HepG2 (cell line): ENCODE results near the gene VAV2. TPM values are rescaled to one million over a fixed set of nuclear protein-coding genes. Genes with fewer than 3 reads are reported as not detected.

Experiments
- CEBPB ChIP-seq: IDR thresholded peaks from 2 replicates; pipeline ENCODE4 v1.6.1; 2011; ENCODE audit warnings: low read depth, low read length, improper control_type of control experiment, borderline replicate concordance
- EP300 ChIP-seq, 3 experiments: sonication (generic) in 1 of 3; formaldehyde crosslinking in 1 of 3; IDR thresholded peaks; 2 replicates each; pipeline versions ENCODE4 v1.5.1 to v1.6.1; 2011 to 2020; ENCODE audit warnings: low read depth in 2 of 3, low read length in 2 of 3, borderline replicate concordance in 1 of 3, improper control_type of control experiment in 1 of 3, mild to moderate bottlenecking in 1 of 3, missing genetic modification reagents in 1 of 3, moderate library complexity in 1 of 3
- ESRRA ChIP-seq: sonication (generic); formaldehyde crosslinking; IDR thresholded peaks from 2 replicates; pipeline ENCODE4 v1.5.1; 2020; ENCODE audit warnings: mild to moderate bottlenecking, low read depth, missing genetic modification reagents
- FOSL1 ChIP-seq: sonication (generic); formaldehyde crosslinking; IDR thresholded peaks from 2 replicates; pipeline ENCODE4 v1.9.0; 2021; ENCODE audit warnings: missing genetic modification reagents, borderline replicate concordance
- GLI4 ChIP-seq: sonication (generic); formaldehyde crosslinking; IDR thresholded peaks from 2 replicates; pipeline ENCODE4 v1.5.1; 2020; ENCODE audit warnings: missing genetic modification reagents, mild to moderate bottlenecking, moderate library complexity, borderline replicate concordance
- HMG20B ChIP-seq: conservative IDR thresholded peaks from 2 replicates; pipeline ENCODE4 v1.6.1; 2016; ENCODE audit warnings: missing genetic modification reagents, missing compliant biosample characterization
- HNF4G ChIP-seq, 2 experiments: sonication (generic) in 1 of 2; formaldehyde crosslinking in 1 of 2; IDR thresholded peaks; 2 replicates each; pipeline versions ENCODE4 v1.4.0 to v1.6.1; 2011 to 2020; ENCODE audit warnings: borderline replicate concordance in 2 of 2, low read depth in 2 of 2, mild to moderate bottlenecking in 2 of 2, low read length in 1 of 2, missing genetic modification reagents in 1 of 2, moderate library complexity in 1 of 2
- HOXA7 ChIP-seq: sonication (generic); formaldehyde crosslinking; IDR thresholded peaks from 2 replicates; pipeline ENCODE4 v1.8.1; 2022; ENCODE audit warnings: mild to moderate bottlenecking, missing genetic modification reagents, moderate library complexity
- MAZ ChIP-seq, 2 experiments: sonication (generic) in 1 of 2; formaldehyde crosslinking in 1 of 2; IDR thresholded peaks; 2 replicates each; pipeline versions ENCODE4 v1.5.0 to v1.6.1; 2012 to 2020; ENCODE audit warnings: low read depth in 2 of 2, mild to moderate bottlenecking in 2 of 2, borderline replicate concordance in 1 of 2, improper control_type of control experiment in 1 of 2, low read length in 1 of 2, missing genetic modification reagents in 1 of 2, moderate library complexity in 1 of 2
- MTF1 ChIP-seq: sonication (generic); formaldehyde crosslinking; IDR thresholded peaks from 2 replicates; pipeline ENCODE4 v1.5.0; 2020; ENCODE audit warnings: missing genetic modification reagents
- NONO ChIP-seq, 2 experiments: fragments of 450-650 bp in 1 of 2; sonication (generic) in 1 of 2; formaldehyde crosslinking in 1 of 2; IDR thresholded peaks in 1 of 2; conservative IDR thresholded peaks in 1 of 2; 2 replicates each; pipeline versions ENCODE4 v1.6.1 to v1.8.0; 2017 to 2022; ENCODE audit warnings: mild to moderate bottlenecking in 1 of 2, missing genetic modification reagents in 1 of 2, moderate library complexity in 1 of 2
- PHF8 ChIP-seq: sonication (generic); formaldehyde crosslinking; IDR thresholded peaks from 2 replicates; pipeline ENCODE4 v1.5.0; 2020; ENCODE audit warnings: missing genetic modification reagents
- RORA ChIP-seq: sonication (generic); formaldehyde crosslinking; IDR thresholded peaks from 2 replicates; pipeline ENCODE4 v1.5.0; 2020; ENCODE audit warnings: mild to moderate bottlenecking, missing genetic modification reagents, moderate library complexity
- SP140L ChIP-seq: sonication (generic); formaldehyde crosslinking; IDR thresholded peaks from 2 replicates; pipeline ENCODE4 v1.4.0; 2020; ENCODE audit warnings: missing genetic modification reagents, borderline replicate concordance
- ZBTB1 ChIP-seq: sonication (generic); formaldehyde crosslinking; IDR thresholded peaks from 2 replicates; pipeline ENCODE4 v1.4.0; 2020; ENCODE audit warnings: missing genetic modification reagents, borderline replicate concordance
- ZNF552 ChIP-seq: sonication (generic); formaldehyde crosslinking; IDR thresholded peaks from 2 replicates; pipeline ENCODE4 v1.9.0; 2022; ENCODE audit warnings: missing genetic modification reagents, mild to moderate bottlenecking, borderline replicate concordance
- polyA plus RNA-seq, 8 experiments: library from polyadenylated mRNA; depleted of rRNA in 3 of 8; stranded (reverse) in 7 of 8; unstranded in 1 of 8; fragments of >200 nt; fragmentation: Illumina TruSeq in 4 of 8; extraction: Trizol in 4 of 8; gene quantifications; 2 replicates each; pipeline versions ENCODE4 v1.2.1 to v1.2.3, GENCODE V29; 2011 to 2016; ENCODE audit warnings: low read depth in 4 of 8, missing spikeins in 1 of 8, mixed read lengths in 1 of 8; ENCODE audit not compliant: insufficient read depth in 1 of 8
- total RNA-seq, 5 experiments: library from RNA; depleted of rRNA; stranded (reverse); fragments of >200 nt; fragmentation: Illumina TruSeq; extraction: Trizol; gene quantifications; 2 replicates each; pipeline ENCODE4 v1.2.3, GENCODE V29; 2016; ENCODE audit warnings: low read depth in 1 of 5
- TF ChIP-seq, protein P1 (sequence below): sonication (generic); formaldehyde crosslinking; IDR thresholded peaks from 2 replicates; pipeline ENCODE4 v1.5.0; 2020; ENCODE audit warnings: mild to moderate bottlenecking, missing genetic modification reagents, moderate library complexity
- TF ChIP-seq, protein P2 (sequence below): sonication (generic); formaldehyde crosslinking; IDR thresholded peaks from 2 replicates; pipeline ENCODE4 v1.9.0; 2021; ENCODE audit warnings: missing genetic modification reagents, borderline replicate concordance
- TF ChIP-seq, protein P3 (sequence below): sonication (generic); formaldehyde crosslinking; IDR thresholded peaks from 2 replicates; pipeline ENCODE4 v1.9.0; 2021; ENCODE audit warnings: missing genetic modification reagents, mild to moderate bottlenecking, borderline replicate concordance

Gene VAV2
- total and polyA plus RNA-seq, 2 of the 13 experiments (the other 11 are each of a cell fraction or from before 2014, with no cell fraction given): 22.5 to 22.9 TPM

DNA sequence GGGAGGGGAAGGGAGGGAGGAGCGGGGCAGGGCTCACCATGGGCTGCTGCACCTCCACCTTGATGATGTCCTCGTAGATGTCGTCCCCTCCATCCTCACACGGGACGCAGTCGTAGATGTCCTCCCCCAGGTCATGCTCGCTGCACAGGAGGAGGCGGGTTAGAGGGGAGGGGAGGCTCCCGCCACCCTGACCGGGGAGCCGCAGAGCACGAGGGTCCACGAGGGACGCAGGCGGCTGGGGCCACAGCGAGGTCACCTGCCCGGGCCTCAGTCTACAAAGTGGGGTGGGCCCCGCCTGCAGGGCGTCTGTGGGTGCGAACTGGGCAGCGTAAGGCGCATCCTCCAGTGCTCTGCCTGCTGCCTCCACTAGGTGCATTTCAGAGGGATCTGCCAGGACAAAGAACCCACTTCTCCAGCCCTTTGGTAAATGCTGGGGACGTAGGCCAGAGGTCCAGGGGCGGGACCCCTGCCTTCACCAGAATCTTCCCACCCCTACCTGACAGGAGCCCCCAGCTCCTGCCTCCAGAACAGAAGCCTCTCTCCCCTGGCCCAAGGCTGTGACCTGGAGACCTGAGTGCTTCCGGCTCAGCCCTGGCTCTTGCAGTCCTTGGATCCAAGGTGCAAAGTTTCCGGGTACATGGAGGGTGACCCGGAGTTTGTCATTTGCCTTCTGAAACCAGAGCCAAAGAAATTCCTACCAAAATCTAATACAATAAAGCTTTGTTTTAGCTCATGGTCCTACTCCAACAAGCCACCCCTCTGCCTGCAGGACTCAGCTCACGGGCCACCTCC lies 179.9 kb downstream of the VAV2 start (continued):
- TF ChIP-seq, protein P1, sequence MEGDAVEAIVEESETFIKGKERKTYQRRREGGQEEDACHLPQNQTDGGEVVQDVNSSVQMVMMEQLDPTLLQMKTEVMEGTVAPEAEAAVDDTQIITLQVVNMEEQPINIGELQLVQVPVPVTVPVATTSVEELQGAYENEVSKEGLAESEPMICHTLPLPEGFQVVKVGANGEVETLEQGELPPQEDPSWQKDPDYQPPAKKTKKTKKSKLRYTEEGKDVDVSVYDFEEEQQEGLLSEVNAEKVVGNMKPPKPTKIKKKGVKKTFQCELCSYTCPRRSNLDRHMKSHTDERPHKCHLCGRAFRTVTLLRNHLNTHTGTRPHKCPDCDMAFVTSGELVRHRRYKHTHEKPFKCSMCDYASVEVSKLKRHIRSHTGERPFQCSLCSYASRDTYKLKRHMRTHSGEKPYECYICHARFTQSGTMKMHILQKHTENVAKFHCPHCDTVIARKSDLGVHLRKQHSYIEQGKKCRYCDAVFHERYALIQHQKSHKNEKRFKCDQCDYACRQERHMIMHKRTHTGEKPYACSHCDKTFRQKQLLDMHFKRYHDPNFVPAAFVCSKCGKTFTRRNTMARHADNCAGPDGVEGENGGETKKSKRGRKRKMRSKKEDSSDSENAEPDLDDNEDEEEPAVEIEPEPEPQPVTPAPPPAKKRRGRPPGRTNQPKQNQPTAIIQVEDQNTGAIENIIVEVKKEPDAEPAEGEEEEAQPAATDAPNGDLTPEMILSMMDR (CRISPR knock-in tag): no peak
- TF ChIP-seq ESRRA (CRISPR knock-in tag): 0 out of 2 replicates have a peak, but pooled peaks have one; percentile 4
- TF ChIP-seq MTF1 (CRISPR knock-in tag): no peak
- no peak for TF ChIP-seq MAZ (IDR thresholded peaks at IDR 0.05; ENCODE audit: borderline replicate concordance, low read depth, low read length)
- no peak for TF ChIP-seq MAZ (CRISPR knock-in tag; IDR thresholded peaks at IDR 0.05; ENCODE audit: low read depth)
- no peak for TF ChIP-seq FOSL1 (CRISPR knock-in tag)
- TF ChIP-seq, protein P2, sequence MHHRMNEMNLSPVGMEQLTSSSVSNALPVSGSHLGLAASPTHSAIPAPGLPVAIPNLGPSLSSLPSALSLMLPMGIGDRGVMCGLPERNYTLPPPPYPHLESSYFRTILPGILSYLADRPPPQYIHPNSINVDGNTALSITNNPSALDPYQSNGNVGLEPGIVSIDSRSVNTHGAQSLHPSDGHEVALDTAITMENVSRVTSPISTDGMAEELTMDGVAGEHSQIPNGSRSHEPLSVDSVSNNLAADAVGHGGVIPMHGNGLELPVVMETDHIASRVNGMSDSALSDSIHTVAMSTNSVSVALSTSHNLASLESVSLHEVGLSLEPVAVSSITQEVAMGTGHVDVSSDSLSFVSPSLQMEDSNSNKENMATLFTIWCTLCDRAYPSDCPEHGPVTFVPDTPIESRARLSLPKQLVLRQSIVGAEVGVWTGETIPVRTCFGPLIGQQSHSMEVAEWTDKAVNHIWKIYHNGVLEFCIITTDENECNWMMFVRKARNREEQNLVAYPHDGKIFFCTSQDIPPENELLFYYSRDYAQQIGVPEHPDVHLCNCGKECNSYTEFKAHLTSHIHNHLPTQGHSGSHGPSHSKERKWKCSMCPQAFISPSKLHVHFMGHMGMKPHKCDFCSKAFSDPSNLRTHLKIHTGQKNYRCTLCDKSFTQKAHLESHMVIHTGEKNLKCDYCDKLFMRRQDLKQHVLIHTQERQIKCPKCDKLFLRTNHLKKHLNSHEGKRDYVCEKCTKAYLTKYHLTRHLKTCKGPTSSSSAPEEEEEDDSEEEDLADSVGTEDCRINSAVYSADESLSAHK (CRISPR knock-in tag): no peak
- TF ChIP-seq, protein P3, sequence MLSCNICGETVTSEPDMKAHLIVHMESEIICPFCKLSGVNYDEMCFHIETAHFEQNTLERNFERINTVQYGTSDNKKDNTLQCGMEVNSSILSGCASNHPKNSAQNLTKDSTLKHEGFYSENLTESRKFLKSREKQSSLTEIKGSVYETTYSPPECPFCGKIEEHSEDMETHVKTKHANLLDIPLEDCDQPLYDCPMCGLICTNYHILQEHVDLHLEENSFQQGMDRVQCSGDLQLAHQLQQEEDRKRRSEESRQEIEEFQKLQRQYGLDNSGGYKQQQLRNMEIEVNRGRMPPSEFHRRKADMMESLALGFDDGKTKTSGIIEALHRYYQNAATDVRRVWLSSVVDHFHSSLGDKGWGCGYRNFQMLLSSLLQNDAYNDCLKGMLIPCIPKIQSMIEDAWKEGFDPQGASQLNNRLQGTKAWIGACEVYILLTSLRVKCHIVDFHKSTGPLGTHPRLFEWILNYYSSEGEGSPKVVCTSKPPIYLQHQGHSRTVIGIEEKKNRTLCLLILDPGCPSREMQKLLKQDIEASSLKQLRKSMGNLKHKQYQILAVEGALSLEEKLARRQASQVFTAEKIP (CRISPR knock-in tag): no peak
- no peak for TF ChIP-seq NONO (IDR thresholded peaks at IDR 0.05)
- TF ChIP-seq NONO (CRISPR knock-in tag; conservative IDR thresholded peaks at IDR 0.05): peak; percentile 46
- no peak for TF ChIP-seq HMG20B (CRISPR knock-in tag)
- no peak for TF ChIP-seq ZNF552 (CRISPR knock-in tag)
- TF ChIP-seq SP140L (CRISPR knock-in tag): no peak
- no peak for TF ChIP-seq ZBTB1 (CRISPR knock-in tag)
- TF ChIP-seq HNF4G (IDR thresholded peaks at IDR 0.05; ENCODE audit: borderline replicate concordance, low read depth, low read length): peak; percentile 68
- no peak for TF ChIP-seq HNF4G (CRISPR knock-in tag; IDR thresholded peaks at IDR 0.05; ENCODE audit: borderline replicate concordance, low read depth)
- TF ChIP-seq HOXA7 (CRISPR knock-in tag): no peak
- no peak for TF ChIP-seq CEBPB
- TF ChIP-seq PHF8: no peak
- TF ChIP-seq EP300 (IDR thresholded peaks at IDR 0.05; ENCODE audit: low read depth in 2 of 2, low read length in 2 of 2): peak in 1 of 2 experiments; percentile 22; a peak in 1 of 4 replicates
- TF ChIP-seq EP300 (CRISPR knock-in tag; IDR thresholded peaks at IDR 0.05; ENCODE audit: borderline replicate concordance): no peak
- no peak for TF ChIP-seq RORA (CRISPR knock-in tag)
- TF ChIP-seq GLI4: no peak
